ENCODE results near the gene BTC.

Gene BTC

GRCh38 chr4:74794382-74795010 is at the start of gene BTC:
TSS of gene BTC (minus strand) at chr4:74794523. CDS start at chr4:74794325, 198 bp downstream.
- no peak for TF ChIP-seq CTCF (IDR thresholded peaks at IDR 0.05)
- H3K27ac ChIP-seq: no peak within 1 kb of the TSS
- H3K9me3 ChIP-seq: no peaks in the 10 kb centered on the region
- peaks cover 63% of the 10 kb centered on the region for H3K27me3 ChIP-seq
- H3K4me1 ChIP-seq (ENCODE audit: control insufficient read depth in 1 of 2, insufficient read depth in 1 of 2, low read depth in 1 of 2, low read length in 1 of 2): peaks cover 0 to 9% of the 10 kb centered on the region in 2 experiments
- H3K4me3 ChIP-seq (ENCODE audit: low read depth in 1 of 2, low read length in 1 of 2): no peak within 1 kb of the TSS
- H3K36me3 ChIP-seq: no peaks in the 10 kb centered on the region

- no peak overlapping the region for H3K27ac ChIP-seq
- no peak overlapping the region for H3K4me3 ChIP-seq (ENCODE audit: low read depth in 1 of 2, low read length in 1 of 2)
- H3K9me3 ChIP-seq: no peaks in the 10 kb centered on the region
- no peak for TF ChIP-seq CTCF (IDR thresholded peaks at IDR 0.05)
- no peaks in the 10 kb centered on the region for H3K4me1 ChIP-seq (ENCODE audit: control insufficient read depth in 1 of 2, insufficient read depth in 1 of 2, low read depth in 1 of 2, low read length in 1 of 2)
- no peaks in the 10 kb centered on the region for H3K27me3 ChIP-seq
- no peaks in the 10 kb centered on the region for H3K36me3 ChIP-seq
Observed at GRCh38 chr4:74840936-74841509, 46.7 kb upstream of the BTC start.

DNA sequence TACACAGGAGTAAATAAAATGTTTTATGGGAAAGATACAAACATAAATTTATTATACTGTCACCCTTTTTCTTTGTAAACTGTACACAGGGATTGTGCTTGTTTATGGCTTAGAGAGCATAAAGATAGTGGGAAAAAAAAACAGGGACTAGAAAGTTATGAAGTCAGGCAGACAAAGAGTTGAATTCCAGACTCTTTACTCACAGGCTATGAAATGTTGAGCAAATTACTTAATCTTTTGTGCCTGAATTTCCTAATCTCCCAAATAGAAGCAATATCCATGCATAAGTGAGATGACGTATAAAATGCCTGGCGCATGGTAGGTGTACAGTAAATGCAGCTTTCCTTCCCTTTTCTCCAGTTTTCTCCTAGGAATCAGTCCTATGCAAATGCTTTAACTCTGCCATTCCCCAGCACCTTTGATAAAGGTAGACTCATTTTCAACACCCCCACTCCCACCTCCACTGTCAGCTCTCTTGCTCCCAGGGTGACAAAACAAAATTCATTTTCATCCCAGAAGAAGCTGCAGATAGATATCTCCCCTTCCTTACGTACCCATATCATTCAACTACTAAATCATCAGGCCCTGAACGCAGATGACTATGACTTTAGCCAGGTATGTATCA is 44.5 kb upstream of the BTC start:
- no peak for TF ChIP-seq CTCF (IDR thresholded peaks at IDR 0.05)

GRCh38 chr4:74830928-74831327 is 36.6 kb upstream of the BTC start:
- Histone ChIP-seq H3K9me3 (no peaks in the 10 kb centered on the region), H3K4me3 (ENCODE audit: low read depth in 1 of 2, low read length in 1 of 2) (no peak overlapping the region), H3K4me1 (ENCODE audit: control insufficient read depth in 1 of 2, insufficient read depth in 1 of 2, low read depth in 1 of 2, low read length in 1 of 2) (no peaks in the 10 kb centered on the region), H3K27ac (no peak overlapping the region), H3K36me3 (no peaks in the 10 kb centered on the region), H3K27me3 (no peaks in the 10 kb centered on the region)
- no peak for TF ChIP-seq CTCF (IDR thresholded peaks at IDR 0.05)

More for the DNA sequence above, 44.5 kb upstream of the BTC start:
- H3K36me3 ChIP-seq: no peaks in the 10 kb centered on the region
- H3K27ac ChIP-seq: no peak overlapping the region
- no peaks in the 10 kb centered on the region for H3K9me3 ChIP-seq
- no peaks in the 10 kb centered on the region for H3K4me1 ChIP-seq (ENCODE audit: control insufficient read depth in 1 of 2, insufficient read depth in 1 of 2, low read depth in 1 of 2, low read length in 1 of 2)
- H3K4me3 ChIP-seq (ENCODE audit: low read depth in 1 of 2, low read length in 1 of 2): no peak overlapping the region
- H3K27me3 ChIP-seq: no peaks in the 10 kb centered on the region

DNA sequence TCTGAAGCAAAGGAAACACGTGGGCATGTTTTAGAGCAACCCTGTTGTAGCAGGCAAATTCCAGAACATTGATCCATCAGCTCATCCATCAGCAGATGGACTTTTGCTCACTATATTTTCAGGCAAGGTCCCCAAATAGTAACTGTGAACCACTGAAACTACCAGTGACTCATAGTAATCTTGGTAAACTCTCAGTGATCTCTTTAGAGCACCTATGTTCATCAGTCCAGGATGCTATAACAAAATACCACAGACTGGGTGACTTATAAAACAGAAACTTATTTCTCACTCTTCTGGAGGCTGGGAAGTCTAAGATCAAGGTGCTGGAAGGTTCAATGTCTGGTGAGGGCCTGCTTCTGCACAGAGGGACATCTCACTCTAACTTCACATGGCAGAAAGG is 28.9 kb upstream of the BTC start:
- H3K27ac ChIP-seq: no peak overlapping the region
- TF ChIP-seq CTCF (IDR thresholded peaks at IDR 0.05): no peak
- no peaks in the 10 kb centered on the region for H3K9me3 ChIP-seq
- H3K27me3 ChIP-seq: no peaks in the 10 kb centered on the region
- no peaks in the 10 kb centered on the region for H3K4me1 ChIP-seq (ENCODE audit: control insufficient read depth in 1 of 2, insufficient read depth in 1 of 2, low read depth in 1 of 2, low read length in 1 of 2)
- H3K36me3 ChIP-seq: no peaks in the 10 kb centered on the region
- no peak overlapping the region for H3K4me3 ChIP-seq (ENCODE audit: low read depth in 1 of 2, low read length in 1 of 2)
